Nephron progenitor cell (in vitro differentiated cells): ENCODE data around the gene CCNY.

Source experiments
- DNase-seq: peaks from one replicate; pipeline ENCODE4 v3.0.0; 2021
- H3K27ac Mint-ChIP-seq: 2 replicates; pipeline ENCODE4 v1.8.0; 2021; ENCODE audit warnings: mild to moderate bottlenecking, moderate library complexity, mixed read lengths
- H3K27me3 Mint-ChIP-seq: 2 replicates; pipeline ENCODE4 v1.8.0; 2021; ENCODE audit warnings: mild to moderate bottlenecking, low read depth, mixed read lengths; ENCODE audit not compliant: poor library complexity
- H3K36me3 Mint-ChIP-seq: 2 replicates; pipeline ENCODE4 v1.8.0; 2021; ENCODE audit warnings: low read depth, mixed read lengths
- H3K4me1 Mint-ChIP-seq: 2 replicates; pipeline ENCODE4 v1.8.0; 2021; ENCODE audit warnings: mixed read lengths
- H3K4me3 Mint-ChIP-seq: 2 replicates; pipeline ENCODE4 v1.8.0; 2021; ENCODE audit warnings: mild to moderate bottlenecking, moderate library complexity, mixed read lengths
- H3K9me3 Mint-ChIP-seq: 2 replicates; pipeline ENCODE4 v1.8.0; 2021; ENCODE audit warnings: mild to moderate bottlenecking, moderate library complexity, mixed read lengths
- TF ChIP-seq, protein P1 (sequence below): fragments of 200-600 bp; sonication (generic); IDR thresholded peaks from 2 replicates; pipeline ENCODE4 v1.5.0; 2021; ENCODE audit warnings: antibody characterized with exemption

Gene CCNY

DNA sequence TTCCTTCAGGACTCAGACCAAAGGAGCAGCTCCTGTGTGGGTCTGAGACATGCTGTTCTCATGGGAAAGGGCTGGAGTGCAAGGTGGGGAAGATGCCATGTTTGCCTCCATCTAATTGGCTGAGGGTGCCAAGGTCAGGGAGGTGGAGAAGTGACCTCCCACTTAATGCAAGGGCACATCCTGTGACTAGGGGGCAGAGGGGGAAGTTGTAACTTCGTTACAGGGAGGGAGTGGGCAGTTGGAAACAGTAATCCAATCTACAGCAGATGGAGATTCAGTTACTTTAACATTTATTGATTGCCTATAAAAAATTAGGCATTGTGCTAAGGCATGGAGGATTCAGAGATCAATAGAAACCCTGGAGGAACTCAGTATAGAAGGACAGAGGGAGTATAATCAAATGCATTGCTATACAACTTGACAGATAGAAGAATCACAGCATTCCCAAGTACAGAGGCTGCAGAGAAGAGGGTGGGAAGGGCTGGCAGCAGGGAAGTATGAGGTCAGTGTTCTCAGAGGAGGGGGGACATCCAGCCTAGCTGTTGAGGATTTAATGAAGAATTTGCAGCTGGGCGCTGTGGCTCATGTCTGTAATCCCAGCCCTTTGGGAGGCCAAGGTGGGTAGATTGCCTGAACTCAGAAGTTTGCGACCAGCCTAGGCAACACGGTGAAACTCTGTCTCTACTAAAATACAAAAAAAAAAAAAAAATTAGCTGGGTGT, 75.9 kb downstream of the CCNY start:
- Mint-ChIP-seq H3K4me1 (peaks cover 38% of the 10 kb centered on the region), H3K27ac (no peak overlapping the region), H3K36me3 (peaks cover 11% of the 10 kb centered on the region), H3K9me3 (peaks cover 14% of the 10 kb centered on the region), H3K27me3 (peaks cover 2% of the 10 kb centered on the region), H3K4me3 (no peak overlapping the region)
- TF ChIP-seq, protein P1, sequence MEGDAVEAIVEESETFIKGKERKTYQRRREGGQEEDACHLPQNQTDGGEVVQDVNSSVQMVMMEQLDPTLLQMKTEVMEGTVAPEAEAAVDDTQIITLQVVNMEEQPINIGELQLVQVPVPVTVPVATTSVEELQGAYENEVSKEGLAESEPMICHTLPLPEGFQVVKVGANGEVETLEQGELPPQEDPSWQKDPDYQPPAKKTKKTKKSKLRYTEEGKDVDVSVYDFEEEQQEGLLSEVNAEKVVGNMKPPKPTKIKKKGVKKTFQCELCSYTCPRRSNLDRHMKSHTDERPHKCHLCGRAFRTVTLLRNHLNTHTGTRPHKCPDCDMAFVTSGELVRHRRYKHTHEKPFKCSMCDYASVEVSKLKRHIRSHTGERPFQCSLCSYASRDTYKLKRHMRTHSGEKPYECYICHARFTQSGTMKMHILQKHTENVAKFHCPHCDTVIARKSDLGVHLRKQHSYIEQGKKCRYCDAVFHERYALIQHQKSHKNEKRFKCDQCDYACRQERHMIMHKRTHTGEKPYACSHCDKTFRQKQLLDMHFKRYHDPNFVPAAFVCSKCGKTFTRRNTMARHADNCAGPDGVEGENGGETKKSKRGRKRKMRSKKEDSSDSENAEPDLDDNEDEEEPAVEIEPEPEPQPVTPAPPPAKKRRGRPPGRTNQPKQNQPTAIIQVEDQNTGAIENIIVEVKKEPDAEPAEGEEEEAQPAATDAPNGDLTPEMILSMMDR = no peak
- DNase-seq = no peak

DNA sequence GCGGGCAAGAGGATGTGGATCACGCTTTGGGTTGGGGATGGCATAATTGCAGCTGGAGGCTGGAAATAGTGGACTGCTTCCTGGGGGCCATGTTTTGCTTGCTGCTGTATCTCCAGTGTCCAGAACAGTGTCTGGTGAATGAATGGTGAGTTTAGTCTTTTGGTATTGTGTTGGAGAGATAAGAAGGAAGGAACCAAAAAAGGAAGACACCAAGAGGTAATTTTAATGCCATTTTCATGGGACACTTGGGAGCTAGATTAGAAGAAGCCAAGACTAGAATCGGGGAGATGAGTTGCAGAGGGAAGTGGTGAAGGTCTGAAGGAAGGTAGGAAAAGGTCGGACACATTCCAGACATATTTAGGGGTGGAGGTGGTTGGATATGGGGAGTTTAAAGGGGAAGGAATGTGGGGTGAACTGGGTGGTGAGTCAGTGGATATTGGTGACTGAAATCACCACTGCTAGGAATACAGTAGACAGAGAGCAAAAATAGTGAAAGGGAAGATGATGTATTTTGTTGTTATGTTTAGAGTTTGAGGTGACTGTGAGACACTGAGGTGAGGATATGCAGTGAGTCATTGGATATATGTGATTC, 76.7 kb downstream of the CCNY start:
- Mint-ChIP-seq H3K4me3 (no peak overlapping the region), H3K27me3 (no peaks in the 10 kb centered on the region), H3K36me3 (peaks cover 3% of the 10 kb centered on the region), H3K9me3 (peaks cover 5% of the 10 kb centered on the region), H3K27ac (no peak overlapping the region), H3K4me1 (peaks cover 41% of the 10 kb centered on the region)
- TF ChIP-seq, protein P1 = no peak
- DNase-seq = no peak

DNA sequence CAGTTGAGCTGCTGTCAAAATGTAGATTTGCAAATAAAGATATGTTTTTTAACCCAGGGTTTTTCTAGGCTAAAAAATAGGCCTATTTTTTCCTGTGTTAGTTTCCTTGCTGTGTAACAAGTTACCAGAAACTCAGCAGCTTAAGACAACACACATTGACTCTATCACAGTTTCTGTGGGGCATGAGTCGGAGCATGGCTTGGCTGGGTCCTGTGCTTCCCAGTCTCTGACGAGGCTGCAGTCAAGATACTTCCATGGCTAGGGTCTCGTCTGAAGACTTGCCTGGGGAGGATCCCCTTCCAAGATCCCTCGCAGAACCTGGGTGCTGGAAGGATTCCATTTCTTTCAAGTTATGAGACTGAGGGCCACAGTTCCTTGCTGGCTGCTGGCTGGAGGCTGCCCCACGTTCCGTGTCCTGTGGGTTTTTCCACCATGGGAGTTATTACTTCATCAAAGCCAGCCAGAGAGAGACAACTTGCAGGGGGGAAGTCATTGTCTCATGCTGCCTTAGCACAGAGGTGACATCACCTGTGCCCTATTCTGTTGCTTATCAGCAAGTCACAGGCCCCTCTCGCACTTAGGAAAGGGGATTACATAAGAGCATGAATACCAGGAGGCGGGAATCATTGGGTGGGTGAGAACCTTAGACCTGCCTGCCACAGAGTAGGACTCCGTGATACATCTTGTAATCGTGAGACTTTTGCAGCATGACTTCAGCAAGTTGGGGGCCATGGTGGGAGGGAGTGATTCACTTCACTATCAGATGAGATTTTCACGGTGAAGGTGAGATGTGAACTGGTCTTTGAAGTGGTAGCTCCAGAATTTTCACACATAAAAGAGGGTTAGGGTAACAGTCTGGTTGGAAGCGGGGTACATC, 77.9 kb downstream of the CCNY start:
- Mint-ChIP-seq H3K4me3 (no peak overlapping the region), H3K4me1 (peaks cover 41% of the 10 kb centered on the region), H3K27ac (peak overlapping the region; percentile 24), H3K9me3 (no peaks in the 10 kb centered on the region), H3K27me3 (no peaks in the 10 kb centered on the region), H3K36me3 (no peaks in the 10 kb centered on the region)
- DNase-seq = no peak
- TF ChIP-seq, protein P1 = no peak

DNA sequence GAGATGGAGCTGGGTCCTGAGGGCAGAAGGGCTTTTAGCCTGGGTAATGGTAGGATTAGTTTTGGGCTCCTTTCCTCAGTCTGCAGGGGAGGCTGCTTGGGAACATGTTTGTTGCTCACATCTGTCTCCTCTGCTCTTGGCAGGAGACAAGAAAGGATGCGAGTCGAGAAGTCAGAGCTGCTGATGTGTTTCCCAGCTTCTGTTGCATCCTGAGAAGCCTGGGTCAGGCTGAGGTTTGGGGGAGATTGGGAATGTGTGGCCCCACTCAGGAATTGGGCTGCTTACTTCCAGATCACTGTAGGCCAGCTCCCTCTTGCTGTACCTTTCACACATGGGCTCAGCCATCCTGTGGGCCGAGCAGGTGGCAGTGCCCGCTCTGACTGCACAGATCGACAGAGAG, 79.2 kb downstream of the CCNY start:
- Mint-ChIP-seq H3K4me3 (no peak overlapping the region), H3K27me3 (no peaks in the 10 kb centered on the region), H3K9me3 (no peaks in the 10 kb centered on the region), H3K4me1 (peaks cover 43% of the 10 kb centered on the region), H3K36me3 (no peaks in the 10 kb centered on the region), H3K27ac (peak overlapping the region; percentile 47)
- TF ChIP-seq, protein P1 = no peak
- no peak for DNase-seq

DNA sequence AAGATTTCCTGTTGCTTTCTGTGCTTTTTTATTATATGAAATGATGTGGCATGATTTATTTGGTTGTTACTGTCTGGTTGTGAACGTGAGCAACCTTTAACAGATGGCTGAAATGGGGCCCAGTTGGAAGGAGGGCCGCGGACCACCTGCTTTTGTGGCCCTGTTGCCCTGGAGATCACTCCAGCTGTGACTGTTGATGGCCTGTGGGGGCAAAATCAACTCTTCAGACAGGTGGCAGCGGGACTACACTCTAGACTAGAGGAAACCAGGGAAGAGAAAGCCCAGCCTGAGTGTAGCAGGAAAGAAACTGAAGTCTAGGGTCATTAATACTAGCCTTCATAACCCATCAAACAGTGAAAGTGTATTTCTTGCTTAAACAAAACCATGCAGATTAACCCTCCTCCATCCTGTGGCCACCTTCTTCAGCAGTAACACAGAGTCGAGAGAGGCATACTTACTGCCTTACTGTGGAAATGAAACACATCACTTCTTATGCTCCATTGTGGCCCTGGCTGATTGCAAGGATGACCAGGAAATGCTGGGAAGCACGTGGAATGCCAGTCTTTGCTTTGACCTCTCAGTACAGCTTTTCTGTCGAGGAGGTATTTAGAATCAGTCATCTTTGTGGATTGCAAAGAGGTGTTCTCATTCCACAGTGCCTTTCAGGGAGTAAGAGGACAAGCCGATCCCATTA, 80.5 kb downstream of the CCNY start:
- Mint-ChIP-seq H3K4me3 (no peak overlapping the region), H3K9me3 (no peaks in the 10 kb centered on the region), H3K27me3 (peaks cover 5% of the 10 kb centered on the region), H3K36me3 (no peaks in the 10 kb centered on the region), H3K27ac (no peak overlapping the region), H3K4me1 (peaks cover 51% of the 10 kb centered on the region)
- TF ChIP-seq, protein P1 = no peak
- no peak for DNase-seq
